Myometrial cell (primary cell): ENCODE measurements around the gene TTLL11. TPM values are rescaled to one million over a fixed set of nuclear protein-coding genes. Genes with fewer than 3 reads are reported as not detected.

Experiments
- total RNA-seq: library from RNA; depleted of rRNA; stranded (reverse); fragments of >200 nt; gene quantifications from 2 replicates; pipeline ENCODE4 v1.2.3, GENCODE V29; 2015

The TTLL11 gene
- 4.0 and 4.3 TPM in 2 replicates for total RNA-seq

GRCh38 chr9:122092611-122093506 lies at the start of gene TTLL11:
TSS of gene TTLL11 (minus strand) at chr9:122093308. CDS start at chr9:122093148, 160 bp downstream.

Other genes with a start within 250 kb of the TTLL11 start
- gene NDUFA8, start 66.5 kb upstream of the TTLL11 start, total RNA-seq, result 64.3 and 69.1 TPM in 2 replicates
- gene MORN5, start 66.6 kb upstream of the TTLL11 start, total RNA-seq, result not detected in 2 replicates
- not detected in 2 replicates for gene LHX6, start 135.6 kb upstream of the TTLL11 start, total RNA-seq
- gene RBM18, start 171.5 kb upstream of the TTLL11 start, total RNA-seq, result 10.4 and 13.8 TPM in 2 replicates
- 33.3 and 43.8 TPM in 2 replicates for gene MRRF, start 171.6 kb upstream of the TTLL11 start, total RNA-seq